Activated naive CD8-positive, alpha-beta T cell treated with anti-CD3 and anti-CD28 coated beads, Interleukin-2, amount 10 ng/mL, durations not matched to agents 7 days and 5 days (primary cell): ENCODE results near the gene KIAA0930. TPM values are rescaled to one million over a fixed set of nuclear protein-coding genes. Genes with fewer than 3 reads are reported as not detected.
"Not testable (repeated sequence)": the region's sequence is repeated elsewhere in the genome, so short reads cannot be mapped to it uniquely, and the experiment has no call there.

Source experiments
- ATAC-seq: fragments of 150-1000 bp; cut with Tn5 transposase; one replicate; pipeline ENCODE4 v1.10.0; 2021; ENCODE audit warnings: low read depth, moderate library complexity
- POLR2A ChIA-PET: fragments of 350-600 bp; sonication (Branson Sonifier 250); formaldehyde crosslinking; loops from one replicate; lab custom pipeline; 2021; ENCODE audit warnings: antibody characterized with exemption; lab: Charles Lee
- DNase-seq: peaks from one replicate; pipeline ENCODE4 v3.0.0; 2021
- H3K27ac Mint-ChIP-seq: one replicate; pipeline ENCODE4 v1.8.0; 2022; ENCODE audit warnings: mild to moderate bottlenecking, mixed read lengths
- H3K27me3 Mint-ChIP-seq: one replicate; pipeline ENCODE4 v1.8.0; 2022; ENCODE audit warnings: mild to moderate bottlenecking, moderate library complexity, mixed read lengths
- H3K36me3 Mint-ChIP-seq: one replicate; pipeline ENCODE4 v1.8.0; 2021; ENCODE audit warnings: mild to moderate bottlenecking, mixed read lengths
- H3K4me1 Mint-ChIP-seq: one replicate; pipeline ENCODE4 v1.8.0; 2021; ENCODE audit warnings: mixed read lengths
- H3K4me3 Mint-ChIP-seq: one replicate; pipeline ENCODE4 v1.8.0; 2022; ENCODE audit warnings: mild to moderate bottlenecking, moderate library complexity, mixed read lengths
- H3K9me3 Mint-ChIP-seq: one replicate; pipeline ENCODE4 v1.8.0; 2021; ENCODE audit warnings: mixed read lengths
- total RNA-seq, 2 experiments: library from RNA; stranded (reverse); gene quantifications; one replicate each; pipeline ENCODE4 v1.2.3, GENCODE V29; 2021

KIAA0930 gene
- total RNA-seq, 2 experiments from 2014 or later: 38.0 to 41.9 TPM

DNA sequence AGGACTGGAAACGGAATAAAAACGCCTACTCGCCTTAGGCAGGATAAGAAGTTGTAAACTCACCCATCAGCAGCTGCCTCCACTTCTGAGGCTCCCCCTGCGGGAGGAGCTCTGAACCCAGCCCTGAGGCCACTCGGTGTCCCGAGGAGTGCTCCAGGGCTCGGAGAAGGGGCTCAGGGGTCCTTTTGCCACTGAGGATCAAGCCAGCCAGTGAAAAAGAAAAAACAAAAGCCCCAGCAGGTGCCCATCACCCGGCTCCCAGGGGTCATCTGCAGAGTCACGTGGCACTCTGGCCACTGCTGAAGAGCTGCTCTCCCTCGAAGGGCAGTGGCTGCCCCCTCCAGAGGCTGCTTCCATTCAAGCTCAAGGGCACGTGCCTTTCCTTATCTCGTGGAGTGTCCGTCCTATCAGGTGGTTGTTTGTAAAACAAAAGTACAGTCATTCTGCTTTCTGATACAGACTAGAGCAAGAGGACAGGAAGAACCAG, 48.0 kb downstream of the KIAA0930 start:
- POLR2A ChIA-PET: interaction anchor here (0.5 kb wide), 1 partner anchor 16 kb away, joined by 3 read pairs; no protein-coding TSS in a partner anchor
- Mint-ChIP-seq H3K9me3 (no peaks in the 10 kb centered on the region), H3K27me3 (no peaks in the 10 kb centered on the region), H3K4me3 (no peak overlapping the region), H3K36me3 (peaks cover 6% of the 10 kb centered on the region), H3K27ac (no peak overlapping the region), H3K4me1 (no peaks in the 10 kb centered on the region)
- no peak for DNase-seq
- ATAC-seq: no peak

- H3K27ac Mint-ChIP-seq, H3K4me3 Mint-ChIP-seq, H3K36me3 Mint-ChIP-seq, H3K9me3 Mint-ChIP-seq, H3K27me3 Mint-ChIP-seq, DNase-seq, POLR2A ChIA-PET, H3K4me1 Mint-ChIP-seq, ATAC-seq: not testable (repeated sequence)
Measured at GRCh38 chr22:45191746-45192145, 48.9 kb downstream of the KIAA0930 start.

GRCh38 chr22:45190202-45190872, 50.4 kb downstream of the KIAA0930 start:
- POLR2A ChIA-PET: no interaction called here
- no peaks in the 10 kb centered on the region for H3K9me3 Mint-ChIP-seq
- ATAC-seq (no peak), DNase-seq (no peak)
- H3K4me3 Mint-ChIP-seq: no peak overlapping the region
- no peak overlapping the region for H3K27ac Mint-ChIP-seq
- H3K4me1 Mint-ChIP-seq: peaks cover 5% of the 10 kb centered on the region
- no peaks in the 10 kb centered on the region for H3K27me3 Mint-ChIP-seq
- H3K36me3 Mint-ChIP-seq: peaks cover 17% of the 10 kb centered on the region

GRCh38 chr22:45188779-45189178, 51.9 kb downstream of the KIAA0930 start:
- no peak overlapping the region for H3K27ac Mint-ChIP-seq
- peaks cover 7% of the 10 kb centered on the region for H3K4me1 Mint-ChIP-seq
- H3K4me3 Mint-ChIP-seq: no peak overlapping the region
- no peaks in the 10 kb centered on the region for H3K27me3 Mint-ChIP-seq
- no peak for ATAC-seq
- POLR2A ChIA-PET: no interaction called here
- no peak for DNase-seq
- peaks cover 19% of the 10 kb centered on the region for H3K36me3 Mint-ChIP-seq
- no peaks in the 10 kb centered on the region for H3K9me3 Mint-ChIP-seq

DNA sequence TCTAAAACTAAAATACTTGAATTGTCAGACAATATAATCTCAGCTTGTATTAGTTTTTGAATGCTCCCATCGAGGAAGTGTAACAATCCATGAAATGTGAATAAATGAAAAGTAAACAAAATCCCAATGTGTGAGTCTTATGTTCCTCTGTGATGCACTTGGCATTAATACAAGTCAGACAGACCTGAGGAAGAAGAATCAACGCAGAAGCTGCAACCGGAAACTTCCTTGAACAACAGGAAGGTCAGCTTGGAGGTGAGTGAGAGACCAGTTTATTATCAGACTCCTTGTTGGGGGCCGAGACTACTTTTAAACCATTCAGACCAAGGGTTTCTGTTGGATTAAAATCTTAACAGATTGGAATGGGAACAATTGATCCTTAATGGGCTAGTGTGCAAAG, 52.8 kb downstream of the KIAA0930 start:
- Mint-ChIP-seq H3K27ac (no peak overlapping the region), H3K9me3 (no peaks in the 10 kb centered on the region), H3K27me3 (no peaks in the 10 kb centered on the region), H3K4me1 (peaks cover 7% of the 10 kb centered on the region), H3K4me3 (no peak overlapping the region), H3K36me3 (peaks cover 20% of the 10 kb centered on the region)
- DNase-seq (no peak), ATAC-seq (no peak)
- POLR2A ChIA-PET: no interaction called here

- POLR2A ChIA-PET: no interaction called here
- Mint-ChIP-seq H3K4me1 (peaks cover 12% of the 10 kb centered on the region), H3K36me3 (peaks cover 31% of the 10 kb centered on the region), H3K9me3 (no peaks in the 10 kb centered on the region), H3K4me3 (no peak overlapping the region), H3K27me3 (no peaks in the 10 kb centered on the region), H3K27ac (peak overlapping the region; percentile 12)
- no peak for DNase-seq
- ATAC-seq: no peak
Measured at GRCh38 chr22:45185718-45186514, 54.8 kb downstream of the KIAA0930 start.

DNA sequence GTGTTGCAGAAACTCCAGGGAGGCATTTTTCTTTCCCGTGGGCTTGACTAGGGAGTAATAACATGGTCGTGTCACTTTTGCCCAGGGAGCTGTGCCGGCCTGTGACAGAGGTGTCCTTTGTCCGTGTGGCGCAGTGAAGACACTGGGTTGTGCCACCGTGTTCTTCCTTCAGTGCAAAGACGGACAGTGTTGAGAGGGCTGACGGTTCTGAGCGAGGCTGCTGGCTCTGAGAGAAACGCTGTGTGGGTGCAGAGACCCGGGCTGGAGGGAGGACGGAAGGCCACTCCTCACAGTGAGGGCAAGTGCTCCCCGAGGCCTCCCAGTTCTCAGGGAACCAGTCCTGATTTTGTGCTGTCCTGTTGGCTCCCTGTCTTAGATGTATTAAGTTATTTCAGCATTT, 56.7 kb downstream of the KIAA0930 start:
- Mint-ChIP-seq H3K4me1 (peaks cover 19% of the 10 kb centered on the region), H3K4me3 (no peak overlapping the region), H3K27ac (no peak overlapping the region), H3K27me3 (no peaks in the 10 kb centered on the region), H3K9me3 (no peaks in the 10 kb centered on the region), H3K36me3 (peaks cover 37% of the 10 kb centered on the region)
- ATAC-seq: no peak
- DNase-seq: no peak
- POLR2A ChIA-PET: no interaction called here

DNA sequence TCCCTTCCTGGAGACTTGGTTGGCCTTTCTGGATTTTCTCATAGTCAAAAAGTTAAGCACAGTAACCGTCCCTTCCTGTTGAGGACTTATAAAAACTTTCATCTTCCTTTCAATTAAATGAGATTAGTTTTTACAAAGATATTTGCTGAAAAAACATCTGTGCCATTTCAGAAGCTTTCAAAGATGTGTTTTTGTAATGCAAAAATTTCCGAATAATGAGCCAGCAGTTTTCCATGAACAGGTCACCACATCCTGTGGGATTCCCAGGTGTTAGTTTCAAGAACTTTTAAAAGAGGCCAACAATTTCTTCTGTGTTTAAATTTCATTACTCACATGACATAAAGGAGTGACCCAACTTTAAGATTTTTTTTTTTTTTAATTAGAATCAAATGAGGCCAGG, 58.9 kb downstream of the KIAA0930 start:
- H3K36me3 Mint-ChIP-seq: peaks cover 43% of the 10 kb centered on the region
- no peak for ATAC-seq
- H3K9me3 Mint-ChIP-seq: no peaks in the 10 kb centered on the region
- DNase-seq: no peak
- H3K4me3 Mint-ChIP-seq: no peak overlapping the region
- POLR2A ChIA-PET: interaction anchor here (0.6 kb wide), 1 partner anchor 8 kb away, joined by 3 read pairs; no protein-coding TSS in a partner anchor
- H3K27me3 Mint-ChIP-seq: no peaks in the 10 kb centered on the region
- peaks cover 32% of the 10 kb centered on the region for H3K4me1 Mint-ChIP-seq
- no peak overlapping the region for H3K27ac Mint-ChIP-seq

DNA sequence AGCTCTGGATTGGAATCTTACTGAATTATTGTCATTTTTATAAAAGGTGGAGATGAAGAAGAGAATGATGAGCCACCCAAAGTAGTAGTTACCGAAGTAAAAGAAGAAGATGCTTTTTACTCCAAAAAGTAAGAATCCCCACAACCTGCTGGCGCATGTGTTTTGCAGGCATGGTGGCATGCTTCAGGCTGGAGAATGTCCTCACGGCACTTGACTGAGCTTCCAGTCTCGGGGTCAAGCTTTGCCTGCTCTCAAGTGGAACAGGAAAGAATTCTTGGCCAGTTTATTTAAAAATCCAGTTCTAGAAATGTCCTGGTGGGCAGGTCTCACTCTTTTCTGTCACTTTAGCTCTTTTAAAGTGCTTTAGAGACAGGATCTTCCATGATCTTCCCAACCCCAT, 59.5 kb downstream of the KIAA0930 start:
- H3K36me3 Mint-ChIP-seq: peaks cover 42% of the 10 kb centered on the region
- POLR2A ChIA-PET: interaction anchor here (0.6 kb wide), 1 partner anchor 8 kb away, joined by 3 read pairs; no protein-coding TSS in a partner anchor
- H3K4me1 Mint-ChIP-seq: peaks cover 32% of the 10 kb centered on the region
- ATAC-seq (no peak), DNase-seq (no peak)
- H3K4me3 Mint-ChIP-seq: no peak overlapping the region
- no peaks in the 10 kb centered on the region for H3K27me3 Mint-ChIP-seq
- no peaks in the 10 kb centered on the region for H3K9me3 Mint-ChIP-seq
- no peak overlapping the region for H3K27ac Mint-ChIP-seq

- Mint-ChIP-seq H3K9me3 (no peaks in the 10 kb centered on the region), H3K4me1 (peaks cover 28% of the 10 kb centered on the region), H3K27me3 (no peaks in the 10 kb centered on the region), H3K27ac (no peak overlapping the region), H3K36me3 (peaks cover 39% of the 10 kb centered on the region), H3K4me3 (no peak overlapping the region)
- DNase-seq (no peak), ATAC-seq (no peak)
- POLR2A ChIA-PET: no interaction called here
Measured at GRCh38 chr22:45180146-45180679, 60.5 kb downstream of the KIAA0930 start.

- Mint-ChIP-seq H3K36me3 (peaks cover 44% of the 10 kb centered on the region), H3K9me3 (no peaks in the 10 kb centered on the region), H3K4me1 (peaks cover 35% of the 10 kb centered on the region), H3K27me3 (no peaks in the 10 kb centered on the region), H3K27ac (peak overlapping the region; percentile 57), H3K4me3 (no peak overlapping the region)
- peak; percentile 95 for ATAC-seq
- POLR2A ChIA-PET: interaction anchor here (1.0 kb wide), 1 partner anchor 16 kb away, joined by 6 read pairs; the partner anchor contains the start of gene NUP50
- DNase-seq: no peak
Measured at GRCh38 chr22:45179276-45180049, 61.2 kb downstream of the KIAA0930 start.

- POLR2A ChIA-PET: interaction anchor here (0.6 to 5.8 kb wide), 5 partner anchors 9 to 1123 kb away, joined by 3 to 74 read pairs (median 5); partner anchors contain the start of genes GTSE1 and NUP50
Measured at GRCh38 chr22:45172881-45173585, 67.7 kb downstream of the KIAA0930 start.

More at GRCh38 chr22:45172881-45173585, 67.7 kb downstream of the KIAA0930 start:
- ATAC-seq (peak; percentile 93), DNase-seq (no peak)
- Mint-ChIP-seq H3K4me1 (peaks cover 67% of the 10 kb centered on the region), H3K36me3 (peaks cover 58% of the 10 kb centered on the region), H3K27ac (peak overlapping the region; percentile 85), H3K9me3 (no peaks in the 10 kb centered on the region), H3K27me3 (no peaks in the 10 kb centered on the region), H3K4me3 (peak overlapping the region; percentile 73)
